NCI-H748 (cell line): Measurements from ENCODE around the gene AGPAT4.

Experiments
- DNase-seq: peaks from one replicate; lab custom pipeline; 2025; ENCODE audit not compliant: unreplicated experiment; lab: John Stamatoyannopoulos, UW

Gene AGPAT4

GRCh38 chr6:161169035-161169434 is 104.8 kb downstream of the AGPAT4 start:
- peak; percentile 27 for DNase-seq

- peak; percentile 98 for DNase-seq
Measured at GRCh38 chr6:161168281-161168891, 105.5 kb downstream of the AGPAT4 start.

- no peak for DNase-seq
Measured at GRCh38 chr6:161166677-161167076, 107.2 kb downstream of the AGPAT4 start.

- DNase-seq = no peak
Measured at GRCh38 chr6:161166176-161166575, 107.7 kb downstream of the AGPAT4 start.

GRCh38 chr6:161164182-161164625 is 109.7 kb downstream of the AGPAT4 start:
- no peak for DNase-seq

DNA sequence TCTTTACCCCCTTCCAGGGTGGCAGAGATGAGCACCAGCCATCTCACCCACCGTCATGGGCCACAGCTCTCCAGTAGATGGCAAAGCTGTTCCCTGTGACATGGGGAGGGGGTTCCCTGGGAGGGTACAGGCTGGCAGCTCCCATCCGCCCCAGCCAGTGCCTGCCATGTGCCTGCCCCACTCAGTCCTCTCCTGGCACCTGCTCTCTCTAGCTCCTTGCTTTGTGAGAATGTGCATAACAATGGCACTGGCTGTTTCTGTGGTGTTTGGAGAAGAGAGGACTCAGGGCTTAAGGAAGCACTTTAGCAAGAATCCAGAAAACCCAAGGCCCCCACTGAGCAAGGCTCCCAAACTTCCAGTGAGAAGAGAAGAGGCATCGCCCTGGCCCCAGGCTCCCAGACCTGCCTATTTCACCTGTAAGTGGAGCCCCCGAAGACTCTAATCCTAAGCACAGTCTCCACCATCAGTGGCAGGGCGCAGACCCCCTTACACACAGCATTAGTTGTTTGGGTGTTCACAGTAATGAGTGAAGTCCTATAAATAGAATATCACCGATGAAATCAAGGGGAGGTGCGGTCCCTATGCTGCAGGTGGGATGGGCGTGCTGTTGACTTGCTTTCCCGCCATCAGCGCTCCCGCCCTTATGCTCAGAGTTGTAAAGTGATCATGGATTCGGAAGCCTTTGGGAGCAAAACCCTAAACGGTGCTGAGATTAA is 110.2 kb downstream of the AGPAT4 start:
- no peak for DNase-seq

GRCh38 chr6:161162722-161163121 is 111.1 kb downstream of the AGPAT4 start:
- DNase-seq = no peak

DNA sequence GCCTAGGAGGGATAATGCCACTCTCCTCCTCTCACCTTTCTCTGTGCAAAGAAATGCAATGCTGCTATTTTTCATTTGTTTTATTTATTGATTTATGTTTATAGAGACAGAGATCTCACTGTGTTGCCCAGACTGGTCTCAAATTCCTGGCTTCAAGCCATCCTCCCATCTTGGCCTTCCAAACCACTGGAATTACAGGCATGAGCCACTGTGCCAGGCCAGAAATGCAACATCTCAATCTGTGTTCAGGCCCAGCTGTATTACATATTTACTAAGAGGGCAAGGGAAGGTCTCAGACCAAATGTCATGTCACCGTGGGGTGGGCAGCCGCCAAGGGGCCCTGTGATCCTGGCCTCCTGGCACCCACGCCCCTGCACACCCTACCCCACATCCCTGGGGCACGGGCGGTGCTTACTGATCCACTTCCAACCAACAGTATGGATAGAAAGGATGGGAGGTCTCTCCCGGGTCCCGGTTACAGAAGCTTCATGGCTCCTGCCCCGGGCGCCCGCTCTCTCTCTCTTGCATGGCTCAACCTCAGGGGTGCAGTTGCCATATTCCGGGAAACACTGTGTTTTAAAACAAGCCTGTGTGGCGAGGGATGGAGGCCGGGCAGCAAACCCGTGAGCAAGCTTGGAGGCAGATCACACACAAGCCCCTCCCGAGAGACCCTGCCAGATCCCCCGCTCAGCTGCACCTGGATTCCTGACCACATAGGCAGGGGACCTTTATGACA is 111.8 kb downstream of the AGPAT4 start:
- DNase-seq = no peak

DNA sequence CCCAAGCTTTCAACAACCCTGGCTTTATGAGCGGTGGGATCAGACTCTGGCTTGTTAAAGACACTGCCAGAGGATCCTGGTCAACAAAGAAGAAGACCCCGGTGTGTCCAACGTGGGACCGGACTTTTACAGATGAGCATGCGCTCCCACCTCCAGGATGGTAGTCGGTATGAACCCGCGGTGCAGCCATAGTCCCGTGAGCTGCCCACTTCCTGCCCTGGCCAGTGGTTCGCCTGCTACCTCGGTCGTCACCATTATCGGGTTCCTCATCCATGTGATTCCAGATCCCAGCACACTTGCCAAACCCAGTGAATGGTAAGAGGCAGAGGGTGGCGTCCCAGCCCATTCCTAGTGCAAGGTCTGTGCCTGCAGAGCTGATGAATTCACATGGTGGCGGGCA is 112.7 kb downstream of the AGPAT4 start:
- no peak for DNase-seq

DNA sequence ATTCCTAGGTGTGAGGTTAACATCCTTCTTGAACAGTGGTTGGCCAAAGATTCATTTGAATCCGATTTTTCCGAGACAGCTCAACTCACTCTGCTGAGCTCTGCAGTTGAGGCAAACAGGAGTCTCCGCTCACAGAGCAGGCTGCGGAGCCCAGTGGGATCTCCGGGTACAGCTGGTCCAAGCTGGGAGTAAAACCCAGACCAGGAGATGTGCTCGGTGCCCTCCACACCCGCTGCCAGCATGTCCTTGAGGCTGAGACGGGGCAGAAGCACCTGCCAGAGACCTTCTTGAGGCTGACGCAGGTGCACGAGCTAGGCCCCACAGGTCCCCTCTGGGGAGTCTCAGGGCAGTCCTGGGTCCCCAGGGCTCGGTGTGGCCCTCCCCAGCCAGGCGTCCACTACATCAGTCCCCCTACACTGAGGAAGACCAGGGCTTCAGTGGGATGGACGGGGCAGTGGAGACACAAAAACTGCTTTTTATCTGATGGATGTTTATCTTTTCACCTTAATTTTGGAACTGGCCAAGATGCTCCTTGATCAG is 119.0 kb downstream of the AGPAT4 start:
- DNase-seq = no peak

DNA sequence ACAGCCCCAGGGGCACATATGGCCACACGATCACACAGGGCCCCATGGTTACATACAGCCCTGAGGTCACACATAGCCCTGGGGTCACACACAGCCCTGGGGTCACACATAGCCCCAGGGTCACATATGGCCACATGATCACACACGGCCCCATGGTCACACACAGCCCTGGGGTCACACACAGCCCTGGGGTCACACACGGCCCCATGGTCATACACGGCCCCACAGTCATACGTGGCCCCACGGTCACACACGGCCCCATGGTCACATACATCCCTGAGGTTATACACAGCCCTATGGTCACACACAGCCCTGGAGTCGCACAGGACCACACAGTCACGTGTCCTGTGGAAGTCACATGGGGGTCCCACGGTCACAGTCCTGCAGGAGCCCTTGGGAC is 120.1 kb downstream of the AGPAT4 start:
- no peak for DNase-seq

DNA sequence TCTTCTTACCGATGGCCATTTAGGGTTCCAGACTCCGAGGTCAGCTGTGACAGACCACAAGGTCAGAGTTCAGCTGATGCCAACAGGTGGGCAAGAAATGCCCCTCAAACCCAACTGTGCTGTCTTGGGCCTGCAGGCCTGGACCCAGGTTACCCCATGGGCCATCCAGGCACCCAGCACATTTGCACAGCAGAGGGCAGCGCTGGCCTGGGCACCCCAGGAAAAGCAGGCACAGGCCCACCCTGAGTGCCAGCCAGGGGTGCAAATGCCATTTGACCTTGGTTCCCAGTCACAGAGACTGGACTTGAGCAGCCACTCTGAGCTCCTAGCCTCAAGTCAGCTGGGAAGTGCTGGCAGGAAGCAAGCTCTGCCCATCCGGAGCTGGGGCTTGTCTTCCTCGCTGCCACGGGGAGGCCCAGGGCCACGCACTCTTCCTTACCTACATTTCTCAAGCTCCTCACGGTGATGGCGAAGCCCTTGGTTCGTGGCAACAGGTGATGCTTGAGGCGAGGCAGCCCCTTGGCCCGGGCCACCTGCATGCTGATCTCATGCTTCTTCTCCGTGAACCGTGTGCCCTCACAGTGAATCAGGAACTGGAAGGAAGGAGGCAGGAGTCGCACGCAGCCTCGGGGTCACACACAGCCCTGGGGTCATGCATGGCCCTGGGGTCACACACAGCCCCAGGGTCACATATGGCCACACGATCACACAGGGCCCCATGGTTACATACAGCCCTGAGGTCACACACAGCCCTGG is 120.8 kb downstream of the AGPAT4 start:
- DNase-seq = no peak

GRCh38 chr6:161152527-161152862 is 121.4 kb downstream of the AGPAT4 start:
- no peak for DNase-seq

DNA sequence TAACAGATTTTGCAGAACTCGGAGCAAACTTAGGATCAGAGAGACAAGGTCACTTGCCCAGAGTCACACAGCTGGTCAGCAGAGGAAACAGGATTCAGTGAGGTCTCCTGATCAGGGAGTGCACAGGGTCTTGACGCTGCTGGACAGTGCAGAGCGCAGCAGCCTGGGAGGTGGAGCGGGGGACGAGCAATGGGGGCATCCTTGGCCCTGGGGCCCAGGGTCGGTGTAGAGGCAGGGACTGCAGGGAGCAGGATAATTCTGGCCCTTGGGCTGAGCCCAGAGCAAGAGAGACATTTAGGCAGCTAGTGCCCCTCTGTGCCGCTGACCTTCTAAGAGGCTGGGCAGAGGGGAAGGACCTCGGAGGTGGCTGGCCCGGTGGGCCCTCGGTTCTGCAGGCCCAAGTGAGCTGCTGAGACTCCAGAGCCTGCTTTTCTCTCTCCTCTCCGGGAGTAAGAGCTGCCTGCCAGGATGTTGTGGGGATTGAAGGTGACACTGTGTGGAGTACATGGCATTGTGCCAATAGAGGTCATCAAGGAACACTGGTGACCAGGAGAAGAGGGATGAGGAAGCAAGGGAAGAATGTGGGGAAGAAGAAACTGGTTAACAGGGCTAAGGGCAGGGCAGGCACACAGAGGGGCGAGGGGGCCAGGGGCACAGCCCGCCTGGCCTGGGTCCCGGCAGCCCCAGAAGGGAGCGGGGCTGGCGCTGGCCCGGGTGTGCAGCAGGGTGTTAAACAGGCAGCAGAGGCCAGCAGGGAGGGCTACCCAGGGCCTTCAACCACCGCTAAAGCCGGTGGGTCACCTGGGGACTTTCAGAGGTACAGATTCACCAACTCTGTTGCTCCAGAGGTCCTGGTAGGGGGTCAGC is 122.0 kb downstream of the AGPAT4 start:
- no peak for DNase-seq

GRCh38 chr6:161151059-161151645 is 122.7 kb downstream of the AGPAT4 start:
- no peak for DNase-seq

DNA sequence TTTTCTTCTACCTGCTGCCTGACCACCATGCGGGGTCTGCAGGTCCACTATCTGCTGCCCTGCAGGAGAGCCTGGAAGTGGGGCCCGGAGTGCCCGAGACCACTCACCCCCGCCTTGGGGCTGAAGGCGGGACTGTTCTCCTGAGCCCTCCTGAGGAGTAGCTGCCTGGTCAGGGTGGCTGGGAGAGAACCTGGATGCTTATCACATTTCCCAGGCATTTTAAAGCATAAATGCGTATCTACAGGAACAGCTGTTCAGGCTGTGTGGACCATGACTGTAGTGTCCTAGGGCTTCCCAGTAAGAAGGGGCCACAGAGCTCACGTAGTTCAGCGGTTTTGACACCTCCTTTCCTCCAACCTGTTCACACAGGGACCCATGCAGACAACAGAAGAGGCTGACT is 123.3 kb downstream of the AGPAT4 start:
- DNase-seq = no peak

- no peak for DNase-seq
Measured at GRCh38 chr6:161150136-161150535, 123.7 kb downstream of the AGPAT4 start.

DNA sequence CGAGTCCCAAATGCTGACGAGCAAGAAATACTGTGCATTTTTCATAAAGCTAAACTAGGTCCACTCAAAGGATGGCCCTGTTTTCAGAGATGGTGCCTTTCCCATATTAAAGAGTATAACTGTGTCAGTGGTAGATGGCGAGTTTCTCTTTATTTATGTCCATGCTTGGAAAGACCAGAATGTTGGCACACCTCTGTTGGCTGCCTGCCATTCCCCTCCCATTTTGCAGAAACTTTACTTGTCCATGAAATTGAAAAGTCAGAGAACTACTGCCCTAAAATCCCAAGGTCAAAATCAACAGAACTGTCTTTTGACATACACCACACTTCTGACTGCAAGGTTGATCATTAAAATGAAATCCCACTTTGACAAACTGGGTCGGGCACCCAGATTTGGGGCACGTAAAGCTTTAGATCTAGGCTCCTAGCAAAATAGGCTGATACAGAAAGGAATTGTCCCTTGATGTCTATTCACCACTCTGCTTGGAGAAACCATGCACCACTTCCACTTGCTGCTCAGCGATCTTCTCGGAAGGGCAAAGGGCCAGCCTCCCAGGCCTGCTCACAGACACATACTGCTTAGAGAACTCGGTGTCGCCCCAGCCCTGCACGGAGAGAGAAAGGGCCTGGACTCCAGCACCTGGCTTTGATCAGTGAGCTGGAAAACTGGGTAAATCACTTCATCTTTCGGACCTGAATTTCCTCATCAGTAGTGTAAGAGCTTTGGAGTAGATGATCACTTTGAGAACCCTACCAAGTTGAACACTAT is 130.0 kb downstream of the AGPAT4 start:
- DNase-seq = no peak

- DNase-seq = no peak
Measured at GRCh38 chr6:161142957-161143296, 130.9 kb downstream of the AGPAT4 start.
